DND-41 (cell line): ENCODE results near the gene CARD11.
A peak's percentile ranks its signal among the peaks of the same experiment; 100 is the strongest.

Source experiments
- ATAC-seq: fragments of 200-7000 bp; cut with Tn5 transposase; 3 replicates; pipeline ENCODE4 v1.9.1; 2021; ENCODE audit warnings: low read depth; ENCODE audit not compliant: insufficient read depth
- DNase-seq: peaks from one replicate; pipeline ENCODE4 v3.0.0-alpha.2; 2020
- H2AFZ ChIP-seq: 2 replicates; pipeline ENCODE4 v1.6.0; 2012; ENCODE audit warnings: low read depth, low read length
- H3K27ac ChIP-seq: 2 replicates; pipeline ENCODE4 v1.5.1; 2012; ENCODE audit warnings: low read length, inconsistent platforms
- H3K27me3 ChIP-seq: fragments of 200-600 bp; sonication (generic); 2 replicates; pipeline ENCODE4 v1.6.0; 2012; ENCODE audit warnings: low read length, mild to moderate bottlenecking, inconsistent platforms; ENCODE audit not compliant: insufficient read depth, poor library complexity
- H3K36me3 ChIP-seq: 2 replicates; pipeline ENCODE4 v1.5.1; 2012; ENCODE audit warnings: low read length, inconsistent platforms; ENCODE audit not compliant: insufficient read depth
- H3K4me1 ChIP-seq: 2 replicates; pipeline ENCODE4 v1.5.1; 2012; ENCODE audit warnings: mild to moderate bottlenecking, low read length; ENCODE audit not compliant: insufficient read depth
- H3K4me2 ChIP-seq: 2 replicates; pipeline ENCODE4 v1.6.0; 2012; ENCODE audit warnings: mild to moderate bottlenecking, moderate library complexity, low read length, inconsistent platforms; ENCODE audit not compliant: insufficient read depth
- H3K4me3 ChIP-seq, 2 experiments: fragments of 200-600 bp in 1 of 2; shearing (Covaris generic) in 1 of 2; 2 replicates each; pipeline ENCODE4 v1.5.1; 2012 to 2016; ENCODE audit warnings: inconsistent platforms in 2 of 2, low read length in 2 of 2, mild to moderate bottlenecking in 2 of 2, low read depth in 1 of 2, moderate library complexity in 1 of 2
- H3K79me2 ChIP-seq: 2 replicates; pipeline ENCODE4 v1.6.0; 2012; ENCODE audit warnings: low read length, inconsistent platforms; ENCODE audit not compliant: insufficient read depth
- H3K9ac ChIP-seq: 2 replicates; pipeline ENCODE4 v1.6.0; 2012; ENCODE audit warnings: low read depth, mild to moderate bottlenecking, inconsistent platforms, low read length, moderate library complexity
- H3K9me3 ChIP-seq: 2 replicates; pipeline ENCODE4 v1.5.1; 2012; ENCODE audit warnings: low read length, moderate library complexity, mild to moderate bottlenecking, inconsistent platforms; ENCODE audit not compliant: insufficient read depth, severe bottlenecking
- H4K20me1 ChIP-seq: 2 replicates; pipeline ENCODE4 v1.6.0; 2012; ENCODE audit warnings: low read length; ENCODE audit not compliant: insufficient read depth
- EZH2 ChIP-seq: IDR thresholded peaks from 3 replicates; pipeline ENCODE4 v1.6.1; 2012; ENCODE audit warnings: borderline replicate concordance, low read depth, mild to moderate bottlenecking, moderate library complexity, low read length, inconsistent platforms; ENCODE audit not compliant: severe bottlenecking
- TF ChIP-seq, protein P1 (sequence below): IDR thresholded peaks from 2 replicates; pipeline ENCODE4 v1.5.1; 2012; ENCODE audit warnings: borderline replicate concordance, low read length, moderate library complexity, mild to moderate bottlenecking; ENCODE audit not compliant: poor library complexity, severe bottlenecking; ENCODE audit errors: extremely low read depth

Gene CARD11

DNA sequence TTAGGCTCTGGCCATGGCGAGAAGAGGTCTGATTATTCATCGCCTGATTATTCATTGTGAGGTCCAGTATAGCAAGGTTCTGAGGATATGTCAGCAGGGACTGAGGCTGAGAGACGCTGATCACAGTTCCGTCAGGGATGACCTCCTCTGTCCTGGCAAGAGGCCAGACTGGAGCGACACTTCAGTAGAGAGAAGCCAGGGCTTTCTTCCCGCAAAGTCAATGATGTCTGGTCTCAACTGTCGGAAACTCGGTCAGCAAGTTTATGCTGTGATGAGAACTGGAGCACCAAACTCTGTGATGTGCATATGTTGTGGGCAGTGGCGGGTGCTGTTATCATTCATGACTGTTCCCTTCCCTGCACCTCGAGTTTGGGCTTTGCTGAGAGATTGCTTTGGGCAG, 170.5 kb downstream of the CARD11 start:
- Histone ChIP-seq H3K9ac (no peak overlapping the region), H3K79me2 (no peaks in the 10 kb centered on the region), H3K4me1 (peaks cover 16% of the 10 kb centered on the region), H3K27ac (no peak overlapping the region), H2AFZ (no peak overlapping the region), H4K20me1 (no peaks in the 10 kb centered on the region), H3K27me3 (no peaks in the 10 kb centered on the region), H3K36me3 (no peaks in the 10 kb centered on the region), H3K4me2 (no peak overlapping the region), H3K4me3 (no peak overlapping the region), H3K9me3 (no peaks in the 10 kb centered on the region)
- DNase-seq (no peak), ATAC-seq (no peak)
- TF ChIP-seq, protein P1, sequence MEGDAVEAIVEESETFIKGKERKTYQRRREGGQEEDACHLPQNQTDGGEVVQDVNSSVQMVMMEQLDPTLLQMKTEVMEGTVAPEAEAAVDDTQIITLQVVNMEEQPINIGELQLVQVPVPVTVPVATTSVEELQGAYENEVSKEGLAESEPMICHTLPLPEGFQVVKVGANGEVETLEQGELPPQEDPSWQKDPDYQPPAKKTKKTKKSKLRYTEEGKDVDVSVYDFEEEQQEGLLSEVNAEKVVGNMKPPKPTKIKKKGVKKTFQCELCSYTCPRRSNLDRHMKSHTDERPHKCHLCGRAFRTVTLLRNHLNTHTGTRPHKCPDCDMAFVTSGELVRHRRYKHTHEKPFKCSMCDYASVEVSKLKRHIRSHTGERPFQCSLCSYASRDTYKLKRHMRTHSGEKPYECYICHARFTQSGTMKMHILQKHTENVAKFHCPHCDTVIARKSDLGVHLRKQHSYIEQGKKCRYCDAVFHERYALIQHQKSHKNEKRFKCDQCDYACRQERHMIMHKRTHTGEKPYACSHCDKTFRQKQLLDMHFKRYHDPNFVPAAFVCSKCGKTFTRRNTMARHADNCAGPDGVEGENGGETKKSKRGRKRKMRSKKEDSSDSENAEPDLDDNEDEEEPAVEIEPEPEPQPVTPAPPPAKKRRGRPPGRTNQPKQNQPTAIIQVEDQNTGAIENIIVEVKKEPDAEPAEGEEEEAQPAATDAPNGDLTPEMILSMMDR = no peak
- TF ChIP-seq EZH2 = no peak

GRCh38 chr7:2872296-2872874, 171.3 kb downstream of the CARD11 start:
- no peaks in the 10 kb centered on the region for H3K36me3 ChIP-seq
- TF ChIP-seq EZH2 = no peak
- TF ChIP-seq, protein P1 = no peak
- no peak overlapping the region for H3K4me3 ChIP-seq
- H2AFZ ChIP-seq = no peak overlapping the region
- no peak overlapping the region for H3K4me2 ChIP-seq
- H3K27me3 ChIP-seq = no peaks in the 10 kb centered on the region
- no peaks in the 10 kb centered on the region for H3K9me3 ChIP-seq
- H3K27ac ChIP-seq = no peak overlapping the region
- peaks cover 13% of the 10 kb centered on the region for H3K4me1 ChIP-seq
- DNase-seq = no peak
- no peak overlapping the region for H3K9ac ChIP-seq
- H3K79me2 ChIP-seq = no peaks in the 10 kb centered on the region
- no peak for ATAC-seq
- H4K20me1 ChIP-seq = no peaks in the 10 kb centered on the region

GRCh38 chr7:2870471-2870931, 173.2 kb downstream of the CARD11 start:
- H4K20me1 ChIP-seq = no peaks in the 10 kb centered on the region
- peaks cover 13% of the 10 kb centered on the region for H3K4me1 ChIP-seq
- H3K27me3 ChIP-seq = no peaks in the 10 kb centered on the region
- H2AFZ ChIP-seq = peak overlapping the region; percentile 64; the same call in 1 of the 2 replicates
- H3K9ac ChIP-seq = 0 out of 2 replicates have a peak overlapping the region, but pooled peaks have one; percentile 23
- H3K4me2 ChIP-seq = peak overlapping the region; percentile 42
- H3K79me2 ChIP-seq = no peaks in the 10 kb centered on the region
- no peaks in the 10 kb centered on the region for H3K36me3 ChIP-seq
- H3K27ac ChIP-seq = peak overlapping the region; percentile 47
- no peaks in the 10 kb centered on the region for H3K9me3 ChIP-seq
- TF ChIP-seq, protein P1 = no peak
- no peak for TF ChIP-seq EZH2
- peak; percentile 86 for ATAC-seq
- H3K4me3 ChIP-seq = no peak overlapping the region; a peak in 1 of 4 replicates
- DNase-seq = peak; percentile 67
